RPMI8226 (cell line): ENCODE measurements around the gene PTPRN2.
"Not testable (repeated sequence)": the region's sequence is repeated elsewhere in the genome, so short reads cannot be mapped to it uniquely, and the experiment has no call there.

Experiments
- DNase-seq: peaks from one replicate; pipeline ENCODE4 v3.0.0-alpha.2; 2015

PTPRN2 gene

DNA sequence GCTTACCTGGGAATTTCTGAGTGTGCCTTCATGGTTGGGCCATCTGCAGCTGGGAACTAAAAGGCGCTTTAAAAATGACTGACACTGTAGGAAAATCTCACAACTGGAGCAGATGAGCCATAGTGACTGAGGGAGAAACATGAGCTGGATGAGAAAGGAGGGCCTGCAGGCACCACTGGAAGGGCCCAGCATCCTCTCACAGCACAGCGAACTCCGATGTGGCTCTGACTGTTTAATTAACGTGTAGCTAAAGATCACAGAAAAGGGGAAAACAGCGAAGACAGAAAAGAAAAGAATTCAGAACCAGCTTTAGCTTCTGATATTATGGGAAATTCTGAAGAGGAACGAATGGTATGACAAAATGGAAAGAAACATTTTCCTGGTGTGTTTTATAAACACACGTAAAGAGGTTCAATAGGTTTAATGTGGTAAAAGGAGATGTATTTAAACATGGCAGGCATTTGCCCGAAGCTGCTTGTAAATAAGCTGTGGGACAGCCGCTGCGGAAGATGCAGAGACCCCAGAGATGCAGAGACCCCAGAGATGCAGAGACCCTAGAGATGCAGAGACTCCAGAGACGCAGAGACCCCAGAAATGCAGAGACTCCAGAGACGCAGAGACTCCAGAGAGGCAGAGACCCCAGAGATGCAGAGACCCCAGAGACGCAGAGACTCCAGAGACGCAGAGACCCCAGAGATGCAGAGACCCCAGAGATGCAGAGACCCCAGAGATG, 534.3 kb downstream of the PTPRN2 start:
- DNase-seq = no peak

DNA sequence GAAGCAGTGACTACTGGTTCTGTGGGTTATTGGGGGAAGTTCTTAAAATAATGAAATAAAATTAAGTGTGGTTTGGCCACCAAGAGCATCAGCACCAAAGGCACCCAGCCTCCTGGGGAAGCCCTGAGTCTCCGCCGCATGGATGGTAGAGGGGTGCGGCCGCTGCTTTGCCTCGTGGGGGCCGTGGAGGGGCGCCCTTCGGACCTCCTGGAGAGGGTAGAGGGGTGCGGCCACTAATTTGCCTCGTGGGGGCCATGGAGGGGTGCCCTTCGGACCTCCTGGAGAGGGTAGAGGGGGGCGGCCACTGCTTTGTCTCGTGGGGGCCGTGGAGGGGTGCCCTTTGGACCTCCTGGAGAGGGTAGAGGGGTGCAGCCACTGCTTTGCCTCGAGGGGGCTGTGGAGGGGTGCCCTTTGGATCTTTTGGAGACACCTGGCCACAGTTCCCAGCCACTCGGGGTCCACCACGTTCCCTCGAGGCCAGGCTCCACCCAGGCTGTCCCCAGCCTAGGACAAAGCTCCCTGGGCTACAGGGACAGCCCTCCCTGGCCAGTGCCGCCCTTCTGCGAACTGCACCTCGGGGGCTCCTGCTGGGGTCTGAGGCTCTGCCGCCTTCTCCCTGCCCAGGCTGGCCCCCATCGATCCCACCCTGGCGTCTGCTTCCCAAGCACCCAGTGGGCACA, 535.1 kb downstream of the PTPRN2 start:
- no peak for DNase-seq

DNA sequence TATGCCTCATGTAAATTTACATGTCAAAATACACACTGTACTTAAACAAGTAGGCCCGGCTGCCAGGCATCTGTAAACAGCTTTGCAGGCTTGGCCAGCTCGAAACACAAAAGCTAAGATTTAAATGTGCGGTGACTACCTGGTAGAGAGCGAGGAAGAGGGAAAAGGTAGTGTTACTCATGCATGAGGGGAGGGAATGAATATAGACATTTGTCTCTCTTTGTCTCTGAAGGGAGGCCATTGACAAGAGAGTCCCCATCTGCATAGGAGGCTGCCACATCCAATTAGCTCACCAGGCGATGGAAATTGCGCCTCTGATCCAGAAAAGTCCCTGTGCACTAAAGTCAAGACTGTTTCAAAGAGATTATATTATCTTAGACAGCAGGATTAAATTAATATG, 535.8 kb downstream of the PTPRN2 start:
- no peak for DNase-seq

DNA sequence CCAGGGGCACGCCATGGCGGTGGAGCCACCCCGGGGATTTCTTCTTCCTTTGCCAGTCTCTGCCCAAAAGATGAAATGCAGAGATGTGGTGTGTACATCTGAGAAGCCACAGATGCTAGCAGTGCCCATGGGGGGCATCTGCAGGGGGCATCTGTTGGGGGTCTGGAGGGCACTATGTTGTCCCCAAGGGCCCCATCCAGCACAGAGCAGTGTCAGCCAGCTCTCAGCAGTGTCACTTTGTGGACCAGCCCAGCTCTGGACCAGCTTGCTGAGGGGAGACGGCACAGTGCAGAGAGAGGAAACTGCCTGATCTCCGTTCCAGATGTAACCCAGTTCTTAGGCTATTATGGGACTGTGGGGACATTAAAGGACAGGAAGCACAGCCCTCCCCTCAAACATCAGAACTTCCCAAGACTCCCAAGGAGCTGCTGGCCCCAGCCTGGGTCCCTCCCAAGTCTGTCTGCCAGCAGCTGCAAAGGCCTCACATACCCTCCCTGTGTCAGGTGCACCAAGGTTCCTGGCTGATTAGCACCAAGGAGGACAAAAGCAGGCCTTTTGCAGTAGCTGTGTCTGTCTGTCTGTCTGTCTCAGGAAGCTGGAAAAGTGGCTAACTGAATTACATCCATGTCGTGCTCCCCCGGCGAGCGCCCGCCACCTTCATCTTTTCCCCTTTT, 536.5 kb downstream of the PTPRN2 start:
- DNase-seq = no peak

DNA sequence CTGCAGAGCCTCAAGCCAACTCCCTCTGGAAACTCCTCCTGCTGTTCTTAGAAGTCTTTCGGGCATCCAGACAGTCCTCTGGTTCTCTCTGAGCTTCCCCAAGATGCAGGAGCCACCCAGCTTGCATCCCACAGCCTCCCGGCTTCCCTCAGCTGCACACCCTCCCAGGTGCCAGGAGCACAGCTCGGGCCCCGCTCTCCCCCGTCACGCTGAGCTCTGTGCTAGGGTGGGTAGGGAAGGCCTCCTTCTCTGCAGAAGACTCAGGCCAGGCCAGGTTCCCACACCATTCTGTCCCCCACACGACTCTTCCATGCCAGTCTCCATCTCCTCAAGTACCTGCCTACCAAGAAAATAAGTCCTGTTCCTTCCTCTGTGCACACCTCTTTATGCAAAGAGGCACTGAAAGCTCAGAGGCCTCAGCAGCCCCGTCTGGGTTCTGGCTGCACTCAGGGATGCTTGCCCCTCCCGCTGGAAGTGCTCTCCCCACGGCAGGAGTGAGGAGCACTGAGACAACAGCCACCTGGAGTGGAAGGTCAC, 537.1 kb downstream of the PTPRN2 start:
- DNase-seq = no peak

DNA sequence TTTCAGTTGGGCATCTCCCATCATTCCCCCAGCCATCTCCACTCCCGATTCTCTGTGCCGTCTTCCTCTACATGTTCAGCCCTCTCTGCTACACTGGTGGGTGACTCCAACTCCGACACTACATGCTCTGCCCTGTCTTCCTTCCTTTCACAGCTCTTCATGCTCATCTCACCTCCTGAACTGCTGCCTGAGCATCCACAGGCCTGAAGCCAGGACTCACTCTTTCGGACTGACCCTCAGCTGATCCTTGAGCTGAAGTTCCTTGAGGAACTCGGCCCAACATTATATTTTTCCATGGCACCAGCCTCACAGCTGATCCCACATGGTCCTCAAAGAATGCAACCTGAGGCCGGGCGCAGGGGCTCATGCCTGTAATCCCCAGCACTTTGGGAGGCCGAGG, 538.4 kb downstream of the PTPRN2 start:
- DNase-seq = no peak

DNA sequence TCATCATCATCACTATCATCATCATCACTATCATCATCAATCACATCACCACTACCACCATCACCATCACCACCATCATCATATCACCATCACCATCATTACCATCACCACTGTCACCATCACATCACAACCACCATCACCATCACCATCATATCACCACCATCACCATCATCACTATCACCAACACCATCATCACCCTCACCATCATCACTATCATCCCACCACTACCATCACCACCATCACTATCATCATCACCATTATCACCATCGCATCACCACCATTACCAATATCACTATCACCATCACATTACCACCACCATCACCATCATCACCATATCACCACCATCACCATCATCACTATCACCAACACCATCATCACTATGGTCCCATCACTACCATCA, 539.1 kb downstream of the PTPRN2 start:
- no peak for DNase-seq

DNA sequence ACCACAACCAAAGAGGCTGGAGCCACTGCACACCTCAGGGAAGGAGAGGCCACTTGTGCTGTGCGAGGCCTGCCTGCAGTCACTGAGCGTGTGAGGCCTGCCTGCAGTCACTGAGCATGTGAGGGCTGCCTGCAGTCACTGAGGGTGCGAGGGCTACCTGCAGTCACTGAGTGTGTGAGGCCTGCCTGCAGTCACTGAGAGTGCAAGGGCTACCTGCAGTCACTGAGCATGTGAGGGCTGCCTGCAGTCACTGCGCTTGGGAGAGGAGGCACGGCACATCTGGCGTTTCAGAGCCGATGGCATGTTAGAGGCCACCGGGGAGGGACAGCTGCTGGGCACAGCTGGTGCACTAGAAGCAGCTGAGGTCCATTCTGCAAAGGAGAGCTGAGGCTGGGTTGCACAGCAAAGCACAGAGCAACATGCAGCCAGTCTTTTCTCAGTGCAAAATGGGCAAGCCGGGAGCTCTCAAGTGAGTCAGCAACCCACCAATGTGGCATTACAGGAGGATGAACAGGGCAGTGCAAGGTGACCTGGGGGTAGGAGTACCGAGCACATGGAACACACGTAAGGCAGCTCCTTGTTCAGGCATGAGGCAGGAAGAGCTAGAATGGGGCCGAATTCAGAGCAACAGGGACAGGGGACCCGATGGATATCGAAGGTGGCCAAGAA, 540.1 kb downstream of the PTPRN2 start:
- no peak for DNase-seq

DNA sequence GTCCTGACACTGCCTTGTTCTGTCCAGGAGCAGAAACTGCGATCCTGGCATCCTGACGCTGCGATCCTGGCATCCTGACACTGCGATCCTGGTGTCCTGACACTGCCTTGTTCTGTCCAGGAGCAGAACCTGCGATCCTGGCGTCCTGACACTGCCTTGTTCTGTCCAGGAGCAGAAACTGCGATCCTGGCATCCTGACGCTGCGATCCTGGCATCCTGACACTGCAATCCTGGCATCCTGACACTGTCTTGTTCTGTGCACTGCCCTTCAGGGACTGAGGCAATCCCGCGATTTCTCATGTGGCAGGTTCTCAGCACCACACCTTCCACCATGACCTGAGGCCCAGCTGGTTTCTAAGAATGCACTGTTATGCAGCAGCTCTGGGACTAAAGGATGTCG, 541.4 kb downstream of the PTPRN2 start:
- DNase-seq = not testable (repeated sequence)

DNA sequence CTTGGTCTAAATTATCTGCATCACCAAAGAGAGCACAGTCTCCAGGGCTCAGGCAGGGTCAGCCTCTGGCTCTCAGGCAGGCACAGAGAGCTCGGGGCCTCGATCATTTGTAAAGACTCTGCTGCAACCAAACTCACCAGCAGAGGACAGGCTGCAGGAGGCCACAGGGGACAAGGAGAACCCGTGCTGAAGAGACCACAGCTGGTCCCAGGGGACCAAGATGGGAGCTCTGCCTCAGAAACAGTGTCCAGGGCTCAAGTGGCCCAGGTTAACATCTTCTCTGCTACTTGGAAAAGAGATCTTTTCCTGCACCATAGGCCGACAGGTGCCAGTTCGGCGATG, 543.2 kb downstream of the PTPRN2 start:
- DNase-seq = no peak

DNA sequence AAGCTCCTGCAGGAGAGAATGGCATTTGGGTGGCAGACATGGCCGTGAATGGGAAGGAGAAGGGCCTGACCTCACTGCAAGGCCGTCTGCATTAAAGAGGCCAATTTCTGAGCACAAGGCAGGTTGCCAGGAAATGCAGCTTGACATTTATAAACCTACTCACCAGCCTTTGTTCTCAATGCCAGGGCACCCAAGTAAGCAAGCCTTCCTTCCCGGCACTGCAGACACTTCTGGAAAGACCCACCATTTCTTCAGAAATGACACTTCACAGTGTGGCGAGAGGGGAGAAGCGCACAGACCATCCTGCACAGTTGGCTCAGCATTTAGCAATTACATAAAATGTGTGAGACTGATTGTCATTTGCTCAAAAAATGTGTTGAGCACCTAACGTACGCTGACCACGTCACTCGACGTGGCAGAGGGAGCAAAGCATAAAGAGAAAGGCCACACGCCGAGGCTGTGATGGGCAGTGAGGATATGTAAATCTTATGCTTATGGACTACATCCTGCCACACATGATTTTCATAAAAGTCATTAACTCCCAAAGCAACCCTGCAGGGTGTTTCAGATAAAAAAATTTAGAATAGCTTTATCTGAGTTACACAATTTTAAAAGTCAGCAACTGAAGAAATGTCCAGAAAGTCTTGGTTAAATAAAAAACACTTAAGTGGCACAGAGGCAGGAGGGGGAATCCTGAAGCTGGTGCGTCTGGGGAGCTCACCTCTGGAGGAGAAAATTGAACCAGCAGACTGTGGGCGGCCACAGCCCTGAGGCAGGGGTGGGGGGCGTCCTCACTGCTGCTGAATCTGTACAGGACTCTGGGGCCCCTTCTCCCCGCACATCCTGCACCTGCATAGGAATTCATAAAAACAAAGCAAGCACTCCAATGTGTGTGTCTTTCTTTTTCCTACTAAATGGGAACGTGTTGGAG, 543.8 kb downstream of the PTPRN2 start:
- no peak for DNase-seq

DNA sequence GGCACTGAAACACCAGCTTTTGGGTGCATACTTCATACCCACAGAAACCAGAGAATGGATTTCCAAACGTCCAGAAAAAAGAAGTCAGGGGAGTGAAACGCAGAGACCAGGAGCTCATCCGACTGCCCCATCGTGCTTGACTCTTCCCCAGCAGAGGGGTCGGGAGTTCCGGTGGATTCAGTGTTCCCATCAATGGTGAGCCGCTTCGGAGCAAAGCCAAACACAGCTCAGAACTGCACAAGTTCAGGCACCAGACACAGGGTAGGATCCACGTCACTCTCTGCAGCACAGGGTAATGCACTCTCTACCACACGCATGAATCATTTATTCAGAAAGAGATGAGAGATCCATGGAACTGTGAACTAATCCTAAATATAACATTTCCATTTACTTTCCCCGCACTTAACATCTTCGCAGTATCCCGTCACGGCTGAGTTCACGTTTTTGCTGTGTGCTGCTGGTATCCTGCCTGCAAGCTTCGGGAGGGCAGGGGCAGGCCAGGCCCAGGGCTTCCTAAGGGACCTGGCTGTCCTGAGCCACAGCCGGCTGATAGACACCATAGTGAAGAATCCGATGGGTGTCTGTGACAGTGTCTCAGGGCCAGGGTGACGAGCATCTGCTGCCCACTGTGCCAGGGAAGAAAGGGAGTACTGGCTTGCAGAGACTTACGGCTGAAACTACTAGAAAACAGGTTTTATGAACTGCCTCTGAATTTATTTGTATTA, 545.3 kb downstream of the PTPRN2 start:
- no peak for DNase-seq

DNA sequence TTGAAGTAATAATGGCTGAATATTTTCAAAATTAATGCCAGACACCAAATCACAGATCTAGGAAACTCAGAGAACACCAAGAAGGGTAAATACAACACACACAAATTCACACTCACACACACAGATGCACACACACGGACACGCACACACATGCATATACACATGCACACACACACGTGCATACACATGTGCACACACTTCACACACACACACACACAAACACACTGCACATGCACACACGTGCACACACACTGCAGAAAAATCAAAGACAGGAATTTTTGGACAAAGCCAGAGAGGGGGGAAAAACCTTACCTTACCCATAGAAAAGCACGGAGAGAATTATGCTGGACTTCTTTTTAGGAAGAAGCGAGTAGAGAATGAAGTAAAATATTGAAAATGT, 547.4 kb downstream of the PTPRN2 start:
- DNase-seq = no peak

DNA sequence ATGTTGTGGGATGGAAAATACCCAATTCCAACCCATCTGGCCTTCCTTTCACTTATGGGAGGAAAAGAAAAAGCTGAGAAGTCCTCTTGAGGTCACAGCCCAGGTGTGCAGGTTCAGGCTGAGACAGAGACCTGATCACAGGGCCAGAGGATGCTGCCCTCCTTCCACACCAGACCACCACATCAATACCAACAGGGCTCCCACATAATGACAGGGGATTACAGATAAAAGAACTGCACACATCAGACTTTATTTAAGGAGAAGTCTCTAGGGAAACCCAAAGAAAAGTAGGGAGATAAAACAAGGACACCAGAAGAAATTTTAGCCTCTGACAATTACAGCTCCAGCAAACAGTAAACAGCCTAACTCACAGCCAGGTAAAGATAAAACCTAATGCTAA, 548.4 kb downstream of the PTPRN2 start:
- no peak for DNase-seq

DNA sequence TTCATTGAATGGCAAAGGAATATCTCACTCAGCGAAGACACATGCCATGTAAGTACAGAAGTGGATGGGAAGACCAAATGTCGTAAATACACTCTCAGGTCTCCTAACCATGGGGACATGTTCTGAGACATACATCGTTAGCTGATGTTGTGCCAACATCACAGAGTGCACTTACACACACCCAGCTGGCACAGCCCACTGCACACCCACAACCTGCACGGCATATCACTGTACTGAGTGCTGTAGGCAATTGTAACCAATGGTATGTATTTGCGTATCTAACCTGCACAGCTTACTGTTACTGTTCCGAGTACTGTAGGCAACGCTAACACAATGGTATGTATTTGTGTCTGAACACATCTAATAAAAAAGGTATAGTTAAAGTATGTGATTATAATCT, 550.4 kb downstream of the PTPRN2 start:
- no peak for DNase-seq

DNA sequence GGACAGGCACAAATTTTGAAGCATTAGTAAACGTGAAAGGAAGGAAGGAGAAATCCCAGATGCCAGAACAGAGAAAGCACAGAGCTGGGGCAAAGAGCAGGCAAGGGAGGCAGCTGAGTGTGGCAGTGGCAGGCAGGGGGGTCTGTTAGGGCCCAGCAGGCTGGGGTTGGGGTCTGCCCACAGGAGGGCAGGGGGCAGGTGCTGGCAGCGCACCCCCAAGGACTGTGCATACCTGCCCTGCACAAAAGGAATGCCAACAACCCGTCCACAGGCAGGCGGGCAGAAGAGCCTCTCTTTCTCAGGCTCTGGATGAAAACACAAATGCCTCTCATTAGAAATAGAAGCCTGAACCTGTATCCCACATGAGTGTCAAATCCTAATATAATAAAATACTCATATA, 552.3 kb downstream of the PTPRN2 start:
- DNase-seq = no peak

DNA sequence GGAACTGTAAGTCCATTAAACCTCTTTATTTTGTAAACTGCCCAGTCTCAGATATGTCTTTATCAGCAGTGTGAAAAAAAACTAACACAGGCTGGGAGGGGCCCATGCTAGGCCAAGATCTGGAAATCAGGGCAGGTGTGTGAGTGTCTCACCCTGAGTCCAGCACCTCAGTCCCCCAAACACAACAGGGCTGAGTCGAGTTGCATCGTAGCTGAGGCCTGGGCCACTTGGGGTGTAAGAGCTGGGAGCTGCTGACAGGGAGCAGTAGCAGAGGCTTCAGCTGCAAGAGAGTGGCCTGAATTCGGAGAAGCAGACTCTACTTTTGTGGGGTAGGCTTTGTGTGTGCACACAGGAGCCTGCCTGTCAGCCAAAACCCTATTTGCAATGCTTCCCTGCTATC, 553.1 kb downstream of the PTPRN2 start:
- no peak for DNase-seq

DNA sequence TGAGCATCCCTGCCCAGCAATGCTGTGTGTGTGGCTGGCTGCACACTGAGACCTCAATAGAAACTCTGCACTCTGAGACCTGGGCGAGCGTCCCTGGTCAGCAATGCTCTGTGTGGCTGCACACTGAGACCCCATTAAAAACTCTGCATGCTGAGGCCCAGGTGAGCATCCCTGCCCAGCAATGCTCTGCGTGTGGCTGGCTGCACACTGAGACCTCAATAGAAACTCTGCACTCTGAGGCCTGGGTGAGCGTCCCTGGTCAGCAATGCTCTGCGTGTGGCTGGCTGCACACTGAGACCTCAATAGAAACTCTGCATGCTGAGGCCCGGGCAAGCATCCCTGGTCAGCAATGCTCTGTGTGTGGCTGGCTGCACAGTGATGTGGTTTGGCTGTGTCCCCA, 553.7 kb downstream of the PTPRN2 start:
- DNase-seq = not testable (repeated sequence)

DNA sequence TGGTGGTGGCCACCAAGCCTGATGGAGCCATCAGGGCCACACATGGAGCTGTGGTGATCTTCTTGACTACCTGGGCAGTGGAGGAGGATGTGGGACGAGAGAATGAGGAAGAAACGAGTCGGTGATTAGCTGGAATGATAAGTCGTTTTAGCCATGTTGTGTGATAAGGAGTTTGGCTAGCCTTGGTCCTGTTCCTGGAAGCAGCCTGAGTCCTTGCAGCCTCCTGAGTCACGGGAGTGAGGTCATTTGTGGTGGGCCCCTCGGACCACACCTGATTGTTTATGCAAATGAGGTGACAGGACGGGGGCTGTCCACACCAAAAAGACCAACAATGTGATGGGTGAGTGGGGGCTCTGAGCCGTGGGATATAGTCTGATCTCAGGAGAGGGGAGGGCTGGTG, 554.4 kb downstream of the PTPRN2 start:
- no peak for DNase-seq

DNA sequence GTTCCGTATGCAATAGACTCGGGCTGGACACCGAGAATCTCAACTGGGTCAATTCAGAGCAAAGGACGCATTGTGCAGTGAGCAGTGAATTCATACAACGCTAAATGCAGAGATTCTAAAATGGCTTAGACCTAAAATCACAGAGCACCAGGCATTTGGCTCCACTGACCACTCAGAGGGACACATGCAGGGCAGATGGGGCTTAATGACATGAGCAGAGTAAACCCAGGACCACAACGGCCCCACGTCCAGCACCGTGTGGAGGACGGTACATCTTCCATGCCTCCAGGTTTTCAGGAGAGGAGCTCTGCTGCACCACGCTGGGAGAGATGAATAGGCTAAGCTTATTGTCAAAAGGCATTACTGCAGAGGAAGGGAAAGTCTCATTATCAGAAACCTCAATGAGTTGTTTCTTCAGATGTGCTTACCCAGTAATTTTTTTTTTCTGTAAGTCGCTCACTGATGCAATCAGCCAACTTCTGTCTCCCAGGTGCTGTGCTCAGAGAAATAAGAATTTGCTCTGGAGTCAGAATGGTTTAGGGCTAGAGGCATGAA, 555.0 kb downstream of the PTPRN2 start:
- DNase-seq = no peak

DNA sequence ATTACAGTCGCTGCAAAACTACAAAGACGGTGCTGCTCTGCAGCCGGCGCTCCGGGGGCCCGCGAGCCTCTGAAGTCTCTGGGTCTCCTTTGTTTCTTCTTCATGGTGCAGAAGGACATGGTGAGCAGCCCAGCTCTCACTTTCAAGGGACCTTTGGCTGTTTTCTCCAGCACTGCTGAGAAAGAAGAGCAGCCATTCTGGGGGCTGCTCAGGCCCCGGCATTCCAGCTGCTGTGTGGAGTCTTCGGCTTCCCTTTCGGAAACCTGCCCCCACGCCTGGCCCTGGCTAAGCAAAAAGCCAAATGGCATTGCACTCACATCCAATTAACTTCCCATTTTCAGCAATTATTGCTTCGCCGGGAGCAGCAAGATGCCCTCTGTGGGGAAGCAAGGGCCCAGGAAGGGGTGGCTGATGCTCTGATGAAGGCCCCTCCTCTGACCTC, 555.7 kb downstream of the PTPRN2 start:
- DNase-seq = no peak
